Stomach (tissue), 9 donors: ENCODE results near the gene ACD. TPM values are rescaled to one million over a fixed set of nuclear protein-coding genes. Genes with fewer than 3 reads are reported as not detected.
"Not testable (repeated sequence)": the region's sequence is repeated elsewhere in the genome, so short reads cannot be mapped to it uniquely, and the experiment has no call there.

Experiments
- DNase-seq, 2 donors: peaks; one replicate each; pipeline versions ENCODE4 v3.0.0 to v3.0.0-alpha.2; 2013 to 2019
- H3K27ac ChIP-seq, 5 donors: fragments of 200-600 bp in 4 of 5; sonication (generic) in 4 of 5; one replicate each; pipeline ENCODE4 v1.5.1; 2013 to 2019; ENCODE audit warnings: mild to moderate bottlenecking in 1 of 5, moderate library complexity in 1 of 5
- H3K27me3 ChIP-seq, 3 donors: fragments of 200-600 bp; sonication (generic); one replicate each; pipeline ENCODE4 v1.5.1; 2017 to 2019; ENCODE audit warnings: mixed run types in 1 of 3
- H3K36me3 ChIP-seq, 4 donors: fragments of 200-600 bp; sonication (generic); 1 replicate in 3 of 4; 2 replicates in 1 of 4; pipeline ENCODE4 v1.5.1; 2016 to 2019
- H3K4me1 ChIP-seq, 4 donors: fragments of 200-600 bp; sonication (generic); one replicate each; pipeline ENCODE4 v1.5.1; 2016 to 2019
- H3K4me3 ChIP-seq, 4 donors: fragments of 200-600 bp; sonication (generic) in 3 of 4; one replicate each; pipeline ENCODE4 v1.5.1; 2016 to 2019; ENCODE audit warnings: mild to moderate bottlenecking in 1 of 4
- H3K9me3 ChIP-seq, 4 donors: fragments of 200-600 bp; sonication (generic); one replicate each; pipeline ENCODE4 v1.5.1; 2016 to 2019
- EP300 ChIP-seq: sonication (generic); formaldehyde crosslinking; IDR thresholded peaks from one replicate; pipeline ENCODE4 v1.6.1; 2017; ENCODE audit warnings: antibody characterized with exemption
- POLR2A ChIP-seq, 4 donors: fragments of 450-650 bp; IDR thresholded peaks; one replicate each; pipeline ENCODE4 v1.6.1; 2016; ENCODE audit warnings: antibody characterized with exemption in 4 of 4, control low read depth in 2 of 4, mild to moderate bottlenecking in 1 of 4, moderate library complexity in 1 of 4
- POLR2AphosphoS5 ChIP-seq, 3 donors: sonication (generic); formaldehyde crosslinking; IDR thresholded peaks; one replicate each; pipeline ENCODE4 v1.6.1; 2016; ENCODE audit warnings: antibody characterized with exemption in 3 of 3
- WGBS, 5 donors: extraction: QIAGEN DNeasy Blood & Tissue Kit in 3 of 5; methylation state at CpG; one replicate each; pipeline versions ENCODE4 v1.1.5 to v1.1.7; 2013 to 2018; 5-methylcytosine and 5-hydroxymethylcytosine counted together
- intact Hi-C: fragments of 100-400 bp; cut with DNase I; formaldehyde crosslinking; loops from one replicate; pipeline ENCODE4 v1.15.1; 2023; ENCODE audit warnings: low total_unique reads
- polyA plus RNA-seq, 3 donors: library from polyadenylated mRNA; stranded (reverse); fragments of 200-250 nt; gene quantifications; one replicate each; pipeline ENCODE4 v1.2.3, GENCODE V29; 2013
- total RNA-seq, 5 donors: library from RNA; depleted of rRNA; stranded (reverse); fragments of >200 nt; gene quantifications; one replicate each; pipeline versions ENCODE4 v1.1.0 to v1.2.3, GENCODE V29; 2014 to 2016
- TF ChIP-seq, protein P1 (sequence below), 7 experiments: fragments of 450-650 bp in 4 of 7; fragments of 200-600 bp in 3 of 7; sonication (generic) in 3 of 7; IDR thresholded peaks; one replicate each; pipeline ENCODE4 v1.5.1; 2016 to 2019; ENCODE audit warnings: antibody characterized with exemption in 7 of 7, control low read depth in 2 of 7, mild to moderate bottlenecking in 1 of 7
- donor health status: healthy with polysubstance abuse.
- donor health status: Bipolar disorder and iron deficiency.
- donor health status: healthy.

The ACD gene
- total and polyA plus RNA-seq, 8 donors, result 0.87 to 30.3 (median 11.4) TPM

DNA sequence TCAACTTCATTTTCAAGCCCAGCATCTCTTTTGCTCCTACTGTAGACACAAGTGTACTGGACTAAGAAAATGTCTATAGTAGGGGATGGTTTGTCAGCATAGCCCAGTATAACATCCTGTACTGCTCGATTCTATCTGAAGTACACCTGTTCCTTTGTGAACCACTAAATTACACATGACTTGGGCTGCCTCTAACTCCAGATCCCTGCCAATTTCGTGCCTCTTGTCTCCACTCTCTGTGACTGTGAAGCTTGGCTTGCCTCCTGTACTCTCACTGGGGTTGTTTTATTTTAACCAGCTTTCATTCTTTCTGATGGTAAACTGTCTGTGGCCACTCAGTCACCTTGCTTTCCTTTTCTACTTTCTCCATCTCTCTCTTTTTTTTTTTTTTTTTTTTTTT lies 34.6 kb upstream of the ACD start:
- intact Hi-C loops, result no loop called here
- no peak for DNase-seq
- H3K9me3 ChIP-seq, result peaks cover 0 to 6% (median 3%) of the 10 kb centered on the region in 4 donors
- H3K27ac ChIP-seq, result no peak overlapping the region
- H3K4me3 ChIP-seq, result no peak overlapping the region
- TF ChIP-seq, protein P1, sequence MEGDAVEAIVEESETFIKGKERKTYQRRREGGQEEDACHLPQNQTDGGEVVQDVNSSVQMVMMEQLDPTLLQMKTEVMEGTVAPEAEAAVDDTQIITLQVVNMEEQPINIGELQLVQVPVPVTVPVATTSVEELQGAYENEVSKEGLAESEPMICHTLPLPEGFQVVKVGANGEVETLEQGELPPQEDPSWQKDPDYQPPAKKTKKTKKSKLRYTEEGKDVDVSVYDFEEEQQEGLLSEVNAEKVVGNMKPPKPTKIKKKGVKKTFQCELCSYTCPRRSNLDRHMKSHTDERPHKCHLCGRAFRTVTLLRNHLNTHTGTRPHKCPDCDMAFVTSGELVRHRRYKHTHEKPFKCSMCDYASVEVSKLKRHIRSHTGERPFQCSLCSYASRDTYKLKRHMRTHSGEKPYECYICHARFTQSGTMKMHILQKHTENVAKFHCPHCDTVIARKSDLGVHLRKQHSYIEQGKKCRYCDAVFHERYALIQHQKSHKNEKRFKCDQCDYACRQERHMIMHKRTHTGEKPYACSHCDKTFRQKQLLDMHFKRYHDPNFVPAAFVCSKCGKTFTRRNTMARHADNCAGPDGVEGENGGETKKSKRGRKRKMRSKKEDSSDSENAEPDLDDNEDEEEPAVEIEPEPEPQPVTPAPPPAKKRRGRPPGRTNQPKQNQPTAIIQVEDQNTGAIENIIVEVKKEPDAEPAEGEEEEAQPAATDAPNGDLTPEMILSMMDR (IDR thresholded peaks at IDR 0.05), result no peak
- no peak for TF ChIP-seq POLR2A (IDR thresholded peaks at IDR 0.05)
- no peaks in the 10 kb centered on the region for H3K27me3 ChIP-seq
- 45 to 74% (median 61%) methylated on average over 2 of the region's 2 CpGs for WGBS, 5 donors
- peaks cover 0 to 9% (median 5%) of the 10 kb centered on the region in 4 donors for H3K36me3 ChIP-seq
- H3K4me1 ChIP-seq, result peaks cover 0 to 15% (median 6%) of the 10 kb centered on the region in 4 donors

DNA sequence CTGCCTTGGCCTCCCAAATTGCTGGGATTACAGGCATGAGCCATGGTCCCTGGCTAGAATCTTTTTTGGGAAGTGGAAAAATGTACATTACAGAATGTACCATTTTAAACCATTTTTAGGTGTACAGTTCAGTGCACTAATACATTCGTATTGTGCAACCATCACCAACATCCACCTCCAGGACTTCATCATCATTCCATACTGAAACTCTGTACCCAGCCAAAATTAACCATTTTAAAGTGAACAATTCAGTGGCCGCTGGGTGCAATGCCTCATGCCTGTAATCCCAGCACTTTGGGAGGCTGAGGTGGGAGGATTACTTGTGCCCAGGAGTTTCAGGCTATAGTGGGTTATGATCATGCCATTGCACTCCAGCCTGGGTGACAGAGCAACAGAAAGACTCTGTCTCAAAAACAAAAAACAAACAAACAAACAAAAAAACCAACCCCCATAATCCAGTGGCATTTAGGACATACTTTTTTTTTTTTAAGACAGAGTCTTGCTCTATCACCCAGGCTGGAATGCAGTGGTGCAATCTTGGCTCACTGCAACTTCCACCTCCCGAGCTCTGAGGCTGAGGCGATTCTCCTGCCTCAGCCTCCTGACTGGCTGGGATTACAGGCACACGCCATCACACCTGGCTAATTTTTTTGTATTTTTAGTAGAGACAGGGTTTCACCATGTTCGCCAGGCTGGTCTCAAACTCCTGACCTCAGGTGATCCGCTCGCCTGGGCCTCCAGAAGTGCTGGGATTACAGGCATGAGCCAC lies 33.6 kb upstream of the ACD start:
- H3K27me3 ChIP-seq, DNase-seq, H3K27ac ChIP-seq, H3K9me3 ChIP-seq, intact Hi-C loops, H3K36me3 ChIP-seq, H3K4me3 ChIP-seq: not testable (repeated sequence)
- H3K4me1 ChIP-seq, result peaks cover 0 to 15% (median 6%) of the 10 kb centered on the region in 4 donors
- 93 to 96% (median 95%) methylated on average over 8 of the region's 8 CpGs for WGBS, 5 donors

DNA sequence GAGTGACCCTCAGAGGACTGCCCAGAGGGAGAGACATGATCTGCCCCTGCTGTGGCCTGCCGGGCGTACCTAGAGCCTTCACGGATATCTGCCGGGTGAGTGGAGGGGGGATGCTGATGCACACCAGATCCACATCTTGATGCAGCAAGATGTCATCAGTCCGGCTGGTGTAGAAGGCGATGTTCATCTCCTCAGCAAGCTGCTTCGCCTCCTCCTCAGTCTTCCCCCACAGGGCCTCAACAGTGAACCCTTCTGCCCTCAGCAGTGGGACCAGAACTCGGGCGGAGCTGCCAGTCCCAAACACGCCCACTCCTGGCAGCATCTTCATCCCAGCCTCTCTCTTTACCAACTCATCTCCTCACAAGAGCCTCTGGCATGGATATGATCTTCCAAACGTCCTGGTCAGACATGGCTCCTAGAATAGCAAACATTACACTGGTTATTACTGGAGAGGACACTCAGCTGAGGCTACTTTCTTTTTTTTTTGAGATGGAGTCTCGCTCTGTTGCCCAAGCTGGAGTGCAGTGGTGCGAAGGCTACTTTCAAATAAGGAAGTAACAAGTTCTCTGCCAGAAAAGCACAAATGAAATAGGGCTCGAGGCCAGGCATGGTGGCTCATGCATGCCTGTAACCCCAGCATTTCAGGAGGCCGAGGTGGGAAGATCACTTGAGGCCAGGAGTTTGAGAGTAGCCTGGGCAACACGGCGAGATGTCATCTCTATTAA lies 25.5 kb upstream of the ACD start:
- WGBS, 5 donors, result 89 to 93% (median 90%) methylated on average over 17 of the region's 17 CpGs
- no peak overlapping the region for H3K4me3 ChIP-seq
- intact Hi-C loops, result no loop called here
- no peaks in the 10 kb centered on the region for H3K9me3 ChIP-seq
- DNase-seq, result no peak
- TF ChIP-seq, protein P1 (IDR thresholded peaks at IDR 0.05), result no peak
- TF ChIP-seq EP300, result no peak
- TF ChIP-seq POLR2AphosphoS5 (IDR thresholded peaks at IDR 0.05), result no peak
- TF ChIP-seq POLR2A (IDR thresholded peaks at IDR 0.05), result no peak
- no peaks in the 10 kb centered on the region for H3K27me3 ChIP-seq
- peak overlapping the region in 2 of 5 donors; percentile 11 to 50 for H3K27ac ChIP-seq
- H3K36me3 ChIP-seq, result peaks cover 7 to 54% (median 38%) of the 10 kb centered on the region in 4 donors
- peaks cover 0 to 9% (median 0%) of the 10 kb centered on the region in 4 donors for H3K4me1 ChIP-seq

DNA sequence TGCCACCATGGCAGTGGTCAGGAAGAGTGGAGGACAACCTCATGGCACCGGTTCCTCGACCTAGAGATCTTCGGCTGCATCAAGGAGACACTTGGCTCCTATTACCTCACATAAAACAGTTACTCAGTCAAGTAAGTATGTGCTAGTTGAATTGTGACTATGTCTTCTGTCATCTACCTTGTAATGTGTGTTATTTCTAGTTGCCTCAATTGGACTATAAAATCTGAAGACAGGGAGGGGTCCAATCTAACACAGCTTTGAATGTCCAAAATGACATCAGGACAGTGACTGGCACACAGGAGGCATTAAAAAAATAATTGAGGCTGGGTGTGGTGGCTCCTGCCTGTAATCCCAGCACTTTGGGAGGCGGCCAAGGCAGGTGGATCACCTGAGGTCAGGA lies 23.7 kb upstream of the ACD start:
- peaks cover 12 to 63% (median 43%) of the 10 kb centered on the region in 4 donors for H3K36me3 ChIP-seq
- no peak for TF ChIP-seq POLR2A (IDR thresholded peaks at IDR 0.05)
- TF ChIP-seq POLR2AphosphoS5 (IDR thresholded peaks at IDR 0.05), result no peak
- TF ChIP-seq, protein P1 (IDR thresholded peaks at IDR 0.05), result no peak
- TF ChIP-seq EP300, result no peak
- no peaks in the 10 kb centered on the region for H3K9me3 ChIP-seq
- H3K27ac ChIP-seq, result no peak overlapping the region
- intact Hi-C loops, result no loop called here
- WGBS, 5 donors, result 88 to 96% (median 95%) methylated on average over 4 of the region's 4 CpGs
- DNase-seq, result no peak
- H3K4me3 ChIP-seq, result no peak overlapping the region
- H3K4me1 ChIP-seq, result peaks cover 0 to 9% (median 1%) of the 10 kb centered on the region in 4 donors
- no peaks in the 10 kb centered on the region for H3K27me3 ChIP-seq
